Fibroblast of skin of right quadriceps (primary cell): Measurements from ENCODE around the gene ANO1.
"Not testable (repeated sequence)": the region's sequence is repeated elsewhere in the genome, so short reads cannot be mapped to it uniquely, and the experiment has no call there.

Source experiments
- DNase-seq: peaks from one replicate; pipeline ENCODE4 v3.0.0-alpha.2; 2013

The ANO1 gene

GRCh38 chr11:70078095-70078780, at the start of gene ANO1:
ANO1 (plus strand) TSS chr11:70078317; CDS start chr11:70078607, 290 bp downstream.
- no peak for DNase-seq

GRCh38 chr11:70029115-70029860, 48.8 kb upstream of the ANO1 start:
- DNase-seq, result no peak

GRCh38 chr11:70029861-70030380, 48.2 kb upstream of the ANO1 start:
- DNase-seq, result no peak

- DNase-seq, result no peak
Measured at GRCh38 chr11:70030412-70030811, 47.7 kb upstream of the ANO1 start.

- no peak for DNase-seq
Measured at GRCh38 chr11:70031631-70032469, 46.3 kb upstream of the ANO1 start.

DNA sequence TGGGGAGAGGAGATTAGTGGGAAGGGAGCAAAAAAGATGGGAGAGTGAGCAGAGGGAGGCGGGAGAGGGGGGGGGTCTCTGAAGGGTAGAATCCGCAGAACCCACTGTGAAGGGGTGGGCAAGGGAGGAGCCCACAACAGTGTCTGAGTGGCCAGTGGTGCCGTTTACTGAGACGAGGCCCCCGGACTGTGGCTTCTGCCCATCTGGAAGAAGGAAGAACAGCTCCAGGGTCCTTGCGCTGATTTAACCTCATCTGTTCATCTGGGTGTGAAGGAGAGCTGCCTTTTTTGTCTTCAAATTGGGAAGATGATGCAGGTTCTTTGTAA, 45.7 kb upstream of the ANO1 start:
- no peak for DNase-seq

DNA sequence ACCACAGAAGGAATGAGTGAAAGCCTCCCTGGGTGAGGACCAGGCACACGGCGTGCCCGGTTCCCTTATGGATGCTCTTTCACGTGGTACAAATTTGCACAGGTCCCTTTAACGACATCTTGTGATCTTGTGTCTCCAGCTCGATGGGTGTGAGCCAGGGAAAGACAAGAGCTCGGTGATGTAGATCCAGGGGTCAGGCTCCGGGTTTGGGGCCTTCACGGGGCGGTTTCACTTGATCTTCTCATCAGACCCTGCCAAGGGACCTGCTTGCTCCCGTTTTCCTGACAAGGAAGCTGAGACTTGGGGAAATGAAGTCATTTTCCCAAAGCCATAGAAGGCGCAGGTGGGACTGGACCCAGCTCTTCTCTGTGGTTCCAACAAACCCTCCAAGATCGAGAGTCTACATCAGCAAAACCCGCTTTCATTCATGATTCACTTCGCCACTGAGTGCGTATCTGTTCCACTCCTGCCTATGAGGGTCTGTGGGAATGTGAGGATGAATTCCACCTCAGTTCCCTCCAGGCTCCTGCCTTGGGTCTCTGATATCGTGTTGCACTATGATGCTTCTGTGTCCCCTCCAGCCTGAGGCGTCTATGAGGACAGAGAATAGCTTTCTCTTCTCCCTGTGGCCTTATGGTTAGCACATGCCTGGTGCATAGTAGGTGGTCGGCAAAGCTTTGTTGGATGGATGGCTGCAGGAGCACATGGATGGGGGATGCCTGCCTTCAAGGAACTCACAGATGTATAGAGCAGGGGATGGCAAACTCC, 45.0 kb upstream of the ANO1 start:
- DNase-seq, result no peak

DNA sequence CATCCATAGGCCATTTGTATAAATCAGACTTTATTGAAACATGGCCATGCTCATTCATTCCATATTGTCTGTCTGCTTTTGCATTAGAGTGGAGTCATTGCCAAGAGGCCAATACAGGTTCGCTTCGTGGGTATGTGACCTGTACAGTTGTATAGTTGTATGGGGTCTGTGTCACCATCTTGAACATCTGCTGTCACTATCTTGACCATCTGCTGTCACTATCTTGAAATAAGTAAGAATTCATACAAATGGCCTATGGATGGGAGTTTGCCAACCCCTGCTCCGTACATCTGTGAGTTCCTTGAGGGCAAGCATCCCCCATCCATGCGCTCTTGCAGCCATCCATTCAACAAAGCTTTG, 44.4 kb upstream of the ANO1 start:
- DNase-seq, result no peak

GRCh38 chr11:70034740-70035365, 43.3 kb upstream of the ANO1 start:
- no peak for DNase-seq

- DNase-seq, result not testable (repeated sequence)
Measured at GRCh38 chr11:70035665-70036064, 42.5 kb upstream of the ANO1 start.

DNA sequence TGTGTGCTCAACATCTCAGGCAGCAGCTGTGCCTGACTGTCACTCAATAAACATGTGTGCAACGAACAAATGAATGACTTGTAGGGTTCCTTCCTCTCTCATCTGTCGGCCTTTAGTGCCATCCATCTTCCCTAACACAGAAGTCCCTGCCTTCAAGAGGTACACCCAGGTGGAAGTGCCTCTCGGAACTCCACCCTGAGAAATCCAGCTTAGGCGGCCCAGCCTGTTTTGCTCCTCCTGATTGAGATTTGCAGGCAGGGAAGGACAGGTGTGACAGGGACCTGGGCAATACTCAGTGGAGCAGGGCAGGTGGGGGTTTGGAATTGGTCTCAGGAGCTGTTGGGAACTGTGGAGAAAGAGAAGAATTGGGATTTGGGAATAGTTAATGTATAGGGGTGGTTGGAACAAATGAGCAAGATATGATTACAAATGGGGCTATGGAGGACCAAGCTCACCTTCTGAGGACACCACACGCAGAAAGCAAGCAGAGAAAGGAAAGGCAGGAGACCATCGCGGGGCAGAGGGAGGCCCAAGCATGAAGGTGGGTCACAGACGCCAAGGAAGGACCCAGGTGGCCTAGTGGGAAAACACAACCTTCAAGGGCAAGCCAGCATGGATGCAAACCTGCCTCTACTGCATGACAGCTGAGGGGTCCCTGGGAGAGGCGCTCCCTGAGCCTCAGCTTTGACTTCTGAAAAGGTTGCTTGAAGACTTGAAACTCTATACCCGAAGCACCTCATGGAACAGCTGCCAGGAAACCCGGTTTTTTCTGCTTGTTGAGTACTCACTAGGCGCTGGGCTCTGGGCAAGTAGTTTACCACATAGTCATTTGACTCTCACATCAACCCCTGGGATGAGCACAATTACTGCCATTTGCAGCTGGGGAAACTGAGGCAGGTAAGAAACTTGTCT, 40.9 kb upstream of the ANO1 start:
- DNase-seq, result no peak

- no peak for DNase-seq
Measured at GRCh38 chr11:70038034-70038834, 39.9 kb upstream of the ANO1 start.

GRCh38 chr11:70040452-70040851, 37.7 kb upstream of the ANO1 start:
- no peak for DNase-seq

DNA sequence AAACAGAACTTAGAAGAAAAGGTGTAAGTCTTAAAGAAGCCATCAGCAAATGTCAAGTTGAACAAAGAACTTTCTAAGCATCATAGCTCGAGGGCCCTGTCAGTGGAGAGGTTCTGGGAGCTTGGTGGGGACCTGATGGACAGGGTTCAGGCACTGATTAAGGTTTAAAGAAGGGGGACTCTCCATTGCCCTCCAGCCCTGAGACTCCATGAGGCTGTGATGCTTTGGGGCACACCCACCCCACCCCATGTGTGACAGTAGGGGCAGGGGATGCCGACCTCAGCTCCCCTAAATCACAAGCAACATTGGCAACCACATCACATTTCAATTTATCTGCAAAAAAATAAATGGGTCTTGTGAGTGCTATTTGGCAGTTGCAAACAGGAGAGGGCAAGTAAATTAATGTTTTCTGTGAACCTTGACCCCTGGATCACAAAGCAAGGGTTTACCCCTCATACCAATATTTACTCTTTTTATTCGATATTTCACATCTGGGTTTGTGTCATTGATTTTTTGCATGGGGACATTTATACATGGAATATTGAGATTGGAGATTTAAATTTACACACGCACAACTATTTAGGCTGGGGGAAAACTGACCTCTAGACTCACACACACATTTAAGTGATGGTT, 37.1 kb upstream of the ANO1 start:
- no peak for DNase-seq

GRCh38 chr11:70043482-70043881, 34.6 kb upstream of the ANO1 start:
- DNase-seq, result no peak

DNA sequence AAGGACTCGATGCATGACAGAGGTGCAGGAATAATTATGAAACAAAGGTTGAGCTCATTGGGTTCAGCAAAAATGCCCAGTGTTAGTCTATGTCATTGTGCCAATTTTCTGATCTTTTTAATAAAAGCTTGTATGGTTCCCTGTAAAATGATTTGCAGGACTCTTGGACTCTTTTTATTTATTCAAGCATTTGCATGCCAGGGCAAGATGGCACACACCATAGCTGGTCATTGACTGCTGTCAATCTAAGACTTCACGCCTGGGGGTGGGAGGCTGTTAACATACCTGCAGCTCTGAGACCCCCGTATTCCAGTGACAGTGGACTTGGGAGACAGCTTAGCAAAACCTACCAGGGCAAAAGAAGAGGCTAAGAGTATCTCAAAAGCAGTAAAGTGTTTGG, 32.0 kb upstream of the ANO1 start:
- DNase-seq, result no peak

DNA sequence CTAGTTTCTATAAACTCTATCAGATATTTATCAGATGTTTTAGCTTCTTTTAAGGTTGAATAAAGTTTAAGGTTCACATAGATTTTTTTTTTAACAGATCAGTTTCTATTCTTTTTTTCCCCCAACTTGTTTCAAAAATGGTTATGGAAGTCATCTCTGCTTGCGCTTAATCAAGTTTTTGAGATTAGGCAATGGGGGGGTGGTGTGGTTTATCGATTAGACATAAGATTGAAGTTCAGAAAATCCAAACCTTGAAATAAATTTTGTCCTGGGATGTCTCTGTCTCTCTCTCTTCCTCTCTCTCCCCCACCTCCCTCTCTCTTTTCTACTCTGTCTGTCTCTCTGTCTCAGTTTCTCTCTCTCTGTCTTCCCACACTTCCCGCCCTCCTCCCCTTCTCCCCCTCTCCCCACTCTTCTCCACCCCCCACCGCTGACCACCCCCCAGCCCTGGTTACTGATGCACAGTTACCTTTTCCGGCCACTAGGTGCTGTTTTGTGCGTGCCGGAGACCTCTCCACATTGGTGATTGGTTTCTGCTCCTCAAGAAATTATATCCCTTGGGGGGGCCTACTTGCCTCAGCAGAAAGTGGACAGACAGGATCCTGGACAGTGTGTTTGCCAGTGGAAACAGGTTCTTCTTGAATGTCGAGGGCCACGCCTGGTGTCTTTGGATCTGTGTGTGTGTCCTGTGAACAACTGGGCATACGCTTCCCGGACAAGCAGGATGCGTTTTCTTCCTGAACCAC, 29.7 kb upstream of the ANO1 start:
- DNase-seq, result no peak

DNA sequence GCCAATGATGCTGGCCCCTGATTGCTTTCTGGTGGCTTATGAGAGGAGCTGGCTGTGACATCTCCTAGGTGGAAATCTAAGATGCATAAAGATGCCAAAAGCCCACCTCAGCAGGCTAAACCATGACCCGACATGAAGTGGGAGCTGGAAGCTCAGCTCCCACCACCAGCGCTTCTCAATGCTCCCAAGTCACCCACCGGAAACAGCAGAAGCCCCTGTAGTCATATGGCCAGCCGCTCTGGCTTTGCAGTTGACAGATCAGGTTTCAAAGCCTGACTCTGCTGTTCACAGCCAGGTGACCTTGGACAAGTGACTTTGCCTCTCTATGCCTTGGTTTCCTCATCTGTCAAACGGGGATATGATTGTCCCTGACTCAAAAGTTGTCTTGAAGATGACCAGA, 29.1 kb upstream of the ANO1 start:
- DNase-seq, result no peak

GRCh38 chr11:70050243-70050642, 27.9 kb upstream of the ANO1 start:
- DNase-seq, result no peak
